RWPE2 (cell line): ENCODE measurements around the gene LARGE1.

Experiments used
- ATAC-seq: fragments of 200-7000 bp; cut with Tn5 transposase; 3 replicates; pipeline ENCODE4 v1.9.1; 2021; ENCODE audit warnings: low read depth
- DNase-seq: peaks from one replicate; pipeline ENCODE4 v3.0.0-alpha.2; 2020; ENCODE audit warnings: low spot score
- H3K27ac ChIP-seq: fragments of 450-650 bp; 2 replicates; pipeline ENCODE4 v1.5.1; 2017; ENCODE audit warnings: mild to moderate bottlenecking; ENCODE audit not compliant: poor library complexity, severe bottlenecking
- H3K27me3 ChIP-seq: fragments of 250-450 bp; sonication (Bioruptor Pico); 2 replicates; pipeline ENCODE4 v1.5.1; 2021; ENCODE audit warnings: mild to moderate bottlenecking, moderate library complexity; ENCODE audit not compliant: insufficient read depth, poor library complexity, severe bottlenecking
- H3K36me3 ChIP-seq: fragments of 250-450 bp; sonication (Bioruptor Pico); 2 replicates; pipeline ENCODE4 v1.5.1; 2020; ENCODE audit warnings: low read depth, mild to moderate bottlenecking, moderate library complexity
- H3K4me1 ChIP-seq: fragments of 250-450 bp; sonication (Bioruptor Pico); 2 replicates; pipeline ENCODE4 v1.5.1; 2021; ENCODE audit warnings: mild to moderate bottlenecking, moderate library complexity; ENCODE audit not compliant: insufficient read depth, poor library complexity, severe bottlenecking
- H3K4me3 ChIP-seq: fragments of 250-450 bp; sonication (Bioruptor Pico); 2 replicates; pipeline ENCODE4 v1.5.1; 2021; ENCODE audit warnings: mild to moderate bottlenecking, moderate library complexity; ENCODE audit not compliant: severe bottlenecking
- H3K9me3 ChIP-seq: fragments of 250-450 bp; sonication (Bioruptor Pico); 2 replicates; pipeline ENCODE4 v1.5.1; 2021; ENCODE audit warnings: mild to moderate bottlenecking, moderate library complexity; ENCODE audit not compliant: severe bottlenecking
- TF ChIP-seq, protein P1 (sequence below): fragments of 450-650 bp; IDR thresholded peaks from one replicate; pipeline ENCODE4 v1.5.1; 2017; ENCODE audit warnings: mild to moderate bottlenecking, moderate library complexity; ENCODE audit not compliant: poor library complexity, severe bottlenecking

LARGE1 gene

DNA sequence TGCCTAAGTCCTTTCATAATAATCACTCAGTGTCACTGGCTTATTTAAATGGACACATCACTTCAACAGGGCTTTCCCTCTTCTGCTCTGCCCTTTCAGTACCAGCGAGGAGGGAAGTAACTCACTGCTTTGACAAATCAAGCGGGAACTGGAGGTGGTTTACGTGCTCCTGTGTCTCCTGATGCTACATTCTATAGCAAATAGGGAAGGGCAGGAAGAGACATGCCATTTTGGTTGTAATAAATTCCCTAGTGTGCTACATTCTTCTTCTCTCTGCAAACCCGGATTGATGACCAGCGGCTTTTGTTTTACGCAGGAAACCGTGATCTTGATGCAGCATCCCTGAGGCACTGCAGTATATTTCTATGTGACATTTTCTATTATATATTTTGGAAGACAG, 491.0 kb downstream of the LARGE1 start:
- no peak overlapping the region for H3K4me3 ChIP-seq
- no peaks in the 10 kb centered on the region for H3K36me3 ChIP-seq
- no peaks in the 10 kb centered on the region for H3K4me1 ChIP-seq
- no peak overlapping the region for H3K27ac ChIP-seq
- DNase-seq (no peak), ATAC-seq (no peak)
- no peaks in the 10 kb centered on the region for H3K27me3 ChIP-seq
- H3K9me3 ChIP-seq: no peaks in the 10 kb centered on the region
- TF ChIP-seq, protein P1, sequence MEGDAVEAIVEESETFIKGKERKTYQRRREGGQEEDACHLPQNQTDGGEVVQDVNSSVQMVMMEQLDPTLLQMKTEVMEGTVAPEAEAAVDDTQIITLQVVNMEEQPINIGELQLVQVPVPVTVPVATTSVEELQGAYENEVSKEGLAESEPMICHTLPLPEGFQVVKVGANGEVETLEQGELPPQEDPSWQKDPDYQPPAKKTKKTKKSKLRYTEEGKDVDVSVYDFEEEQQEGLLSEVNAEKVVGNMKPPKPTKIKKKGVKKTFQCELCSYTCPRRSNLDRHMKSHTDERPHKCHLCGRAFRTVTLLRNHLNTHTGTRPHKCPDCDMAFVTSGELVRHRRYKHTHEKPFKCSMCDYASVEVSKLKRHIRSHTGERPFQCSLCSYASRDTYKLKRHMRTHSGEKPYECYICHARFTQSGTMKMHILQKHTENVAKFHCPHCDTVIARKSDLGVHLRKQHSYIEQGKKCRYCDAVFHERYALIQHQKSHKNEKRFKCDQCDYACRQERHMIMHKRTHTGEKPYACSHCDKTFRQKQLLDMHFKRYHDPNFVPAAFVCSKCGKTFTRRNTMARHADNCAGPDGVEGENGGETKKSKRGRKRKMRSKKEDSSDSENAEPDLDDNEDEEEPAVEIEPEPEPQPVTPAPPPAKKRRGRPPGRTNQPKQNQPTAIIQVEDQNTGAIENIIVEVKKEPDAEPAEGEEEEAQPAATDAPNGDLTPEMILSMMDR: no peak

DNA sequence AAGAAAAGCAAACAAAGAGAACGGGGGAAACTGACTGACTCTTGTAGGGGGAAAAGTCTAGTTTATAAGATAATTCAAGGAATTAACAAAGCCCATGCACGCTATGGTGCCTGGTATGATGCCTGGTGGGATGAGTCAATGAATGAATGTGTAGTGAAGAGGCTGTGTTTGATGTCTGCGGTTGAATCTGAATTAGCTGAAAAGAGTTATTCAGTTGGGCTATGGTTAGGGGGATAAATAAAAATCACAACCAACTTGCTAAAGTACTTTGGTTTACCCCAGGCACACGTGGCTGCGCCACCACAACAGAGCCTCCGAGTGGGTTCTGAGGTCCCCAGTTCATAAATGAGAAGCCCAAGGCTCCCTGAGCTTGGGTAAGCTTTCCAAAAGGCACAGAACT, 492.8 kb downstream of the LARGE1 start:
- ATAC-seq (no peak), DNase-seq (no peak)
- Histone ChIP-seq H3K4me3 (no peak overlapping the region), H3K36me3 (no peaks in the 10 kb centered on the region), H3K27me3 (no peaks in the 10 kb centered on the region), H3K9me3 (no peaks in the 10 kb centered on the region), H3K4me1 (no peaks in the 10 kb centered on the region), H3K27ac (no peak overlapping the region)
- TF ChIP-seq, protein P1: no peak

DNA sequence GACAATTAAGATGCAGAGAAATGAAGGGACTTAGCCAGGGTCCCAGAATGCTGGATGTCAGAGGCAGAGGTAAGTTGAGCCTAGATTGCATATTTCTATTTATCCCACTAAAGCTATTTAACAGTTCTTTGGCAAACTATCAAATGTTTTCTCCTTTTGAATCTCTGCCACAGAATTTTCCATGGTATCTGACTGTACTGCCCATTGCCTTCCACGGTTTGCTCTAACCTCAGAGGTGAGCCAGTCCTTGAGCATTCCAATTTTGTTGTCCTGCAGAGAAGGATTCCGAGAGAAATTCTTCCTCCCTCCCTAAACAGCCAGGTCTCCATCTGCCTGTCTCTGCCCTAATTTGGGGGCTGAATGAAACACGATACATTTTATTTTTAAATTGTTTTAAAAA, 493.8 kb downstream of the LARGE1 start:
- ATAC-seq (no peak), DNase-seq (no peak)
- Histone ChIP-seq H3K4me1 (no peaks in the 10 kb centered on the region), H3K9me3 (no peaks in the 10 kb centered on the region), H3K27me3 (no peaks in the 10 kb centered on the region), H3K4me3 (no peak overlapping the region), H3K36me3 (no peaks in the 10 kb centered on the region), H3K27ac (no peak overlapping the region)
- TF ChIP-seq, protein P1: no peak

DNA sequence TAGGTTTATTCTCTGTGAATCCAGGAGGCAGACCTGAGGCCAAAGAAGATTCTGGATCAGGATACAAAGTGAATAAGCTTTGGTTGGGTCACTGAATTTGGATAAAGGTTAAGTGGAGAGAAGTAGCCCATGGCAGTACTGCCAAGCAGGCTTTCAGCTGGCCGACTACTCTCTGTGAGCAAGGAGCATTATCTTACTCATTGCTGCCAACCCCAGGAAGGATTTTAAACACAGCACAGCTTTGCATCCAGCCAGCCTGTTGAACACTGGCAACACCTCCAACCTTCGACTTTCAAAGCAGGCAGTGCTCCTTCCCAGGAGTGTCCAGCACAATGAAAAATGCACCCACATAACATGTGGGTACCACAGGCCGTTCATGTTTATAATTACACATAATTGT, 498.4 kb downstream of the LARGE1 start:
- TF ChIP-seq, protein P1: no peak
- Histone ChIP-seq H3K36me3 (no peaks in the 10 kb centered on the region), H3K4me1 (no peaks in the 10 kb centered on the region), H3K4me3 (no peak overlapping the region), H3K27me3 (no peaks in the 10 kb centered on the region), H3K27ac (no peak overlapping the region), H3K9me3 (no peaks in the 10 kb centered on the region)
- no peak for ATAC-seq
- no peak for DNase-seq

GRCh38 chr22:33418484-33418883, 501.8 kb downstream of the LARGE1 start:
- no peak for ATAC-seq
- H3K27me3 ChIP-seq: no peaks in the 10 kb centered on the region
- TF ChIP-seq, protein P1: no peak
- no peaks in the 10 kb centered on the region for H3K9me3 ChIP-seq
- H3K27ac ChIP-seq: no peak overlapping the region
- no peak for DNase-seq
- no peaks in the 10 kb centered on the region for H3K36me3 ChIP-seq
- H3K4me3 ChIP-seq: no peak overlapping the region
- no peaks in the 10 kb centered on the region for H3K4me1 ChIP-seq
